ENCODE measurements around the gene CGB3.
"Not testable (repeated sequence)": the region's sequence is repeated elsewhere in the genome, so short reads cannot be mapped to it uniquely, and the experiment has no call there.

Gene CGB3

DNA sequence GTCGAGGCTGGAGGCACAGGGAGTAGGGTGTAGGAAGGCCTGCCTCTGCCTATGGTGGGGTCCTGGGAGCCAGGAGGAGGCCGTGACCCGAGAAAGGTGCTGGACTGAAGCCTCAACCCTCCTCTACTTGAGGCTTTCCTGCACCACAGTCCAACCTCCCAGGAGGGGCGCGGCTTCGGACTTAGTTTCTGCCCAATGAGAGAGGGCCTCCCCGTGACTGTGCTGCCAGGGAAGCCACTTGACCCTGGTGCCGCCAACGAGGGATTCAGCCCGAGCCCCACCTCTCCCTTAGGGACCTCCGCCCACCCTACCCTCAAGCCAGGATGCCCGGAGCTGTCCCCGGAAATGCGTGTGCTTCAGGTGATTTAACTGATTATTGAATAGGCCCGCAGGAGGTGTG is at the start of gene CGB3:
TSS of gene CGB3 (minus strand) at position 101 of the 400 bp plus-strand sequence. CDS start 362 bp downstream, outside the sequence.
- not testable (repeated sequence) for DNase-seq (ENCODE audit: low read depth in 2 of 2)

GRCh38 chr19:49071860-49072547 is 47.9 kb upstream of the CGB3 start:
- no peak for DNase-seq (ENCODE audit: low read depth in 2 of 2)

- no peak for DNase-seq (ENCODE audit: low read depth in 2 of 2)
Observed at GRCh38 chr19:49070416-49070815, 46.3 kb upstream of the CGB3 start.

DNA sequence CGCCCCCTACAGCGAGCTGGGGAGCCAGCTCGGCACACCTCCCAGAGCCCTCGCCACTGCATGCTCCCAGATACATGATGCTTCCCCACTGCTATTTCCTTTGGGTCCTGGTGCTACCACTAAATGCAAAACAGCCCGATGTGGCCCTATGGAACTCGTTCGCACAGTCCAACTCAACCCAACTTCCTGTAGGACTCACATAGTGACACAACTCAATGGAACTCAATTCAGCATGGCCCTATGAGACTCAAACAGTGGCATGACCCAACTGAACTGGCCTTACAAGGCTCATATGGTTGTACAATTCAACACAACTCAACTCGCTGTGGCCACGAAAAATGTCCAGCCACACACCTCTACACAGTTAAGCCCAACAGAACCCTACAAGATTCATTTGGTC is 44.9 kb upstream of the CGB3 start:
- DNase-seq (ENCODE audit: low read depth in 2 of 2), result no peak

DNA sequence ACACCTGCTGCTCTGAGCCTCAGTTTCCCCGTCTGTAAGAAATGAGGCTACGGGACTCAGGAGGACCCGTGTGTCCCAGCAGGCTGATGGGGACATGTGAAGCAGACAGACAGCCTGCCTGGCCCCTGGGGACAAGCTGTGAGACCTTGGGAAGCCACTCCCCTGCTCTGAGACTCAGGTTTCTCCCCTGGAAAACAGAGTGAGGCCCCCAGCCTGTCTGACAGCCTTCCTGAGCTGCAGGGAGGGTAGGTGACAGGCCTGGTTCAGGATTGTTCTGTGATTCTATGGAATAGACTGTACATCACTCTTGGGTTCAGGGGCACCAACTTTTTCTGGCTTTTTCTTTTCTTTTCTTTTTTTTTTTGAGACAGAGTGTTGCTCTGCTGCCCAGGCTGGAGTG is 43.4 kb upstream of the CGB3 start:
- DNase-seq (ENCODE audit: low read depth in 2 of 2), result no peak

DNA sequence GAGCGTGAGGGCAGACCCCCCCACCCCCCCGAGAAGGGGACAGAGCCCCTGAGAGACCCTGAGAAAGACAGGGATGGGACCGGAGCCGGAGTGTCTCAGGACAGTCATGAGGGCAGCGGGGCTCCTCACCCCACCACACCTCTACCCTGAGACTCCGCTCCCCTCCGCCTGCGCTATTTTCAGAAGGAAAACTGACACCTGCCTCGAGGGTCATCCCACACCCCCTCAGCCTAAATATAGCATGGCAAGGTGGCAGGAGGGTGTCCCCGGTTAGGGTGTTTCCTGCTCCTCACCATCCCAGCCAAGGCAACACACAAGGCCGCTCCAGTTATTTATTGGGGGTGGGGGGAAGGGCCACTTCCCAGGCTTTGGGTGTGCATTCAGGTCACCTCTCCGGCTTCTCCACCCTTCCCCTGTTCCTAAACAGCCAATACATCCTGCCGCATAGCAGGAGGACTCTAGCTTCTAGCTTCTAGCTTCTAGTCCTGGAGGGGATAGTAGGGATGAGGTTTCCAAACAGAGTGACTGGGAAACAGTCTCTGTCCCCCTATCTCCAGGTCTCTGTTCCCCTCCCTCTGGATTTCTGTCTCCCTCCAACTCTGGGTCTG is 41.9 kb upstream of the CGB3 start:
- no peak for DNase-seq (ENCODE audit: low read depth in 2 of 2)

- DNase-seq (ENCODE audit: low read depth in 2 of 2), result no peak
Observed at GRCh38 chr19:49064768-49065611, 40.9 kb upstream of the CGB3 start, which contains the start of gene NTF4. Gene NTF4 (minus strand): TSS chr19:49064818. CDS start chr19:49061997, 2,821 bp downstream.

DNA sequence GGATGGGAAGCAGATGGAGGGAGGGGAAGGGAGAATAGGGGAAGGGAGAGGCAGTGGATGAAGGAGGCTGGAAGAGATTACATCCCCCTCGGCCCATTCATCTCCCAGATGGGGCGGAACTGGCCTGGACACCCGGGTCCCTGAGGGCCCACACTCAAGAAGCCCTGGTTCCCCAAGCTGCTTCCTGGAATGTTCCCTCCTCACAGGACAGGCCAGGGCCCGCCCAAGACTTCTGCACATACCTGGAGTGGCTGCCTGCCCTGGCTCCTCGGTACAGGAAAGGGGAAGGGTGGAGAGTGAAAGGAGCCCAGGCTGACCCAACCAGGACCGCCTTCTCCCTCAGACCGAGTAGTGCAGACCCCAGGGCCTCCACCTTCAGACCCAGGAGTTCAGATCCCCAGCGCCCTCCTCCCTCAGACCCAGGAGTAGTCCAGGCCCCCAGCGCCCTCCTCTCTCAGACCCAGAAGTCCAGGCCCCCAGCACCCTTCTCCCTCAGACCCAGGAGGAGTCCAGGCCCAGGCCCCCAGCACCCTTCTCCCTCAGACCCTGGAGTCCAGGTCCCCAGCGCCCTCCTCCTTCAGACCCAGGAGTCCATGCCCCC is 40.0 kb upstream of the CGB3 start:
- DNase-seq (ENCODE audit: low read depth in 2 of 2), result no peak

- no peak for DNase-seq (ENCODE audit: low read depth in 2 of 2)
Observed at GRCh38 chr19:49061445-49061844, 37.3 kb upstream of the CGB3 start.

DNA sequence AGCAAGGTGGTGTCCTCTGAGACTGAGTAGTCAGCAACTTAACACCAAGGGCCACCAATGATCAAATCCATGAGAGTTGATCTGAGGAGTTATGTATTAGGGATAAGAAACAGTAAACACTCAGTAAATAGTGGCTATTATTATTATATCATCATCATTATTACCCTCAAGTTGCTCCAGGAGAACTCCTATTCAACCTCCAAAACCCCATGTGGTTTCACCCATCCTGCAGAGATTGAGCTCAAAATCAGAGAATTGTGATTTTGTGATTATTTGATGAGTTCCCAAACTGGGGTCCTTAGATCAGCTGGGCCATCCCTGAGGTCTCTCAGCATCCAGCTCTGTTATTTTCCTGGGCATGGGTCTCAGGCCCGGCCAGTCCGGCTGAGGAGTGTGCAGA is 36.9 kb upstream of the CGB3 start:
- no peak for DNase-seq (ENCODE audit: low read depth in 2 of 2)

DNA sequence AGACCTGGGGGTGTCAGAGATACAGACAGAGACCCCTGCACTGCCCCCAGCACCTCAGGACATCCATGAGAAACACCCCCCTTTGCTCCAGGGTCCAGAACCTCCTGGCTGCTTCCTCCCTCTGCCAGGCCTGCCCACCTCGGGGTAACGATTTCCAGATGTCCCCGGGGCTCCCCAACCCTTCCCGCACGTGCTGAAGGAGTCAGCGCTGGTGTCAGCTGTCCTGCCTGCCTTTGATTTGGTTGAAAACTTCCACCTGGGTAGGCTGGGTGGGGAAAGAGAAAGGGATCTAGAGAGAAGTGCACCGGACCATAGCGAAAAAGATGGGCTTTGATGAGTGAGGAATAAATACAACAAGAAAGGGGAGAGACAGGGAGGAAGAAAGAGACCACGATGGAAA is 34.9 kb upstream of the CGB3 start:
- no peak for DNase-seq (ENCODE audit: low read depth in 2 of 2)

DNA sequence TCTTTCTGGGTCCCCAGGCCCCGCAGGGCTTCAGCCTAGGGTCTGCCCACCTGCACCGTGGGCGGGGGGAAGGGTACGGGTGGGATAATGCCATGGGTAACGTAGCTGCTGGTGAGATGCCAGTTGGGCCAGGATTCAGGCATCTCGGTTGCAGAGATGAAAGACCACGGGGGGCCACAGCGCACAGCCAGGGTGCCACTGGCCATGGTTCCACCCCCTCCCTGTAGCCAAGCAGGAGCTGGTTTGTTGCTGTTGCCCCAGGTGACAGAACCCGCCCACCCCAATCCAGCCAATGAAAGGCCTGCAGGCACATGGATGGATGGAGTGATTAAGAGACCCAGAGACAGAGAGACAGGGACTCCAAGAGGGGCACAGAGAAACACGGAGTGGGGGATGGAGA is 34.4 kb upstream of the CGB3 start:
- DNase-seq (ENCODE audit: low read depth in 2 of 2), result no peak

DNA sequence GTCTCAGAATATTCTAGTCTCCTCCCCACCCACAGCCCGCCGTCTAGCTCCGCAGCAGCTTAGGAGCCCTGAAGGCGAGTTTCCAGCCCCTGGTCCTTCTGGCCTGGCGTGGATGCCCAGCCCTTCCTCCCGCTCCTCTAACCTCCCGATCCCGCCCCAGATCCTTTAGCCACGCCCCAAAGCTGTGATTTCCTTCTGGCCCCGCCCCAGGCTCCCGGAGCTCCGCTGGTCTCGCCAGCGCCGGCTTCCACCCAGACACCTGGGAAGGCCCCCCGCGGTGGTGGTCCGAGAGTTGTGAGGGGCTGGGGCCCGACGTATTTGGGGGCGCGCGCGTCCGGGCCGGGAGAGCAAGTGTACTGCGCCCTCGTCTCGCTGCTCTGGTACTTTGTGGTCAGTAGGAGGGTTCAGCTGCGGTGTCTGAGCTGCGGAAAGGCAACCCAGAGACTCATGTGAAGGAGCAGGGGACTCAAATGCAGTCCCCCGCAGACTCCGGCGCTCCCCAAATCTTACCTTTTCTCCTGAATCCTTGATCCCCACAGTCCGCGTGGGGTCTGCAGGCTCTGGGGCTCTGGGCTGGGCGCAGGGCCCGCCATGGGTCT is 33.6 kb upstream of the CGB3 start, which contains the start of gene CGB7:
TSS of gene CGB7 (minus strand) at position 114 of the 599 bp plus-strand sequence. CDS start 2,374 bp downstream, outside the sequence.
- DNase-seq (ENCODE audit: low read depth in 2 of 2), result no peak

- not testable (repeated sequence) for DNase-seq (ENCODE audit: low read depth in 2 of 2)
Observed at GRCh38 chr19:49056902-49057596, 32.9 kb upstream of the CGB3 start.

- DNase-seq (ENCODE audit: low read depth in 2 of 2), result no peak
Observed at GRCh38 chr19:49056101-49056901, 32.2 kb upstream of the CGB3 start.

GRCh38 chr19:49050376-49051033 is 26.4 kb upstream of the CGB3 start:
- not testable (repeated sequence) for DNase-seq (ENCODE audit: low read depth in 2 of 2)

GRCh38 chr19:49049834-49050233 is 25.7 kb upstream of the CGB3 start:
- not testable (repeated sequence) for DNase-seq (ENCODE audit: low read depth in 2 of 2)

- DNase-seq (ENCODE audit: low read depth in 2 of 2), result not testable (repeated sequence)
Observed at GRCh38 chr19:49049011-49049410, 24.9 kb upstream of the CGB3 start, which contains the start of gene CGB8. Gene CGB8 (minus strand): TSS chr19:49049111. CDS start chr19:49048739, 372 bp downstream.

GRCh38 chr19:49043548-49043947 is 19.4 kb upstream of the CGB3 start, which contains the start of gene CGB5:
Gene CGB5 (plus strand): TSS chr19:49043848. CDS start chr19:49044210, 362 bp downstream.
- not testable (repeated sequence) for DNase-seq (ENCODE audit: low read depth in 2 of 2)

Measured in activated CD8-positive, alpha-beta memory T cell treated with anti-CD3 and anti-CD28 coated beads for 4 hours (primary cell).